Measurements from ENCODE around the gene MRM3.
"Not testable (repeated sequence)": the region's sequence is repeated elsewhere in the genome, so short reads cannot be mapped to it uniquely, and the experiment has no call there.

MRM3 gene

GRCh38 chr17:797236-797840 is 15.2 kb downstream of the MRM3 start:
- FAIRE-seq, result no peak

- no peak for FAIRE-seq
These were observed 16.1 kb downstream of the MRM3 start for GRCh38 chr17:798246-798645.

- no peak for FAIRE-seq
These were observed 17.1 kb downstream of the MRM3 start for GRCh38 chr17:799261-799660.

GRCh38 chr17:800446-801242 is 18.5 kb downstream of the MRM3 start:
- FAIRE-seq, result no peak

GRCh38 chr17:801660-802059 is 19.5 kb downstream of the MRM3 start:
- FAIRE-seq, result no peak

GRCh38 chr17:802481-802880 is 20.3 kb downstream of the MRM3 start:
- FAIRE-seq, result no peak

- no peak for FAIRE-seq
These were observed 21.0 kb downstream of the MRM3 start for GRCh38 chr17:802901-803881.

- FAIRE-seq, result no peak
These were observed 22.6 kb downstream of the MRM3 start for GRCh38 chr17:804541-805435.

GRCh38 chr17:805886-806285 is 23.7 kb downstream of the MRM3 start:
- not testable (repeated sequence) for FAIRE-seq

GRCh38 chr17:806346-806745 is 24.2 kb downstream of the MRM3 start:
- no peak for FAIRE-seq

- no peak for FAIRE-seq
These were observed 24.8 kb downstream of the MRM3 start for GRCh38 chr17:806781-807522.

GRCh38 chr17:807523-808294 is 25.6 kb downstream of the MRM3 start:
- no peak for FAIRE-seq

GRCh38 chr17:811051-811784 is 29.1 kb downstream of the MRM3 start:
- no peak for FAIRE-seq

GRCh38 chr17:812638-813204 is 30.6 kb downstream of the MRM3 start:
- no peak for FAIRE-seq

- no peak for FAIRE-seq
These were observed 32.2 kb downstream of the MRM3 start for GRCh38 chr17:814371-814770.

- FAIRE-seq, result no peak
These were observed 37.1 kb downstream of the MRM3 start for GRCh38 chr17:819251-819650.

GRCh38 chr17:823501-823902 is 41.3 kb downstream of the MRM3 start:
- FAIRE-seq, result no peak

GRCh38 chr17:824378-824777 is 42.2 kb downstream of the MRM3 start:
- FAIRE-seq, result no peak

- no peak for FAIRE-seq
These were observed 43.1 kb downstream of the MRM3 start for GRCh38 chr17:825216-825615.

GRCh38 chr17:826778-827177 is 44.6 kb downstream of the MRM3 start:
- no peak for FAIRE-seq

All from islet of Langerhans (tissue), 1 donor.